H1 (cell line): ENCODE results near the gene PLEKHA5. TPM values are rescaled to one million over a fixed set of nuclear protein-coding genes. Genes with fewer than 3 reads are reported as not detected.

Source experiments
- CEBPB ChIP-seq: IDR thresholded peaks from 2 replicates; pipeline ENCODE4 v1.6.1; 2012; ENCODE audit warnings: low read depth, low read length
- HDAC6 ChIP-seq: IDR thresholded peaks from one replicate; pipeline ENCODE4 v1.7.1; 2012; ENCODE audit warnings: low read depth, mild to moderate bottlenecking, inconsistent platforms, low read length, moderate library complexity
- JUND ChIP-seq: IDR thresholded peaks from 2 replicates; pipeline ENCODE4 v1.6.1; 2011; ENCODE audit warnings: mild to moderate bottlenecking, improper control_type of control experiment, low read length
- POU5F1 ChIP-seq: IDR thresholded peaks from 2 replicates; pipeline ENCODE4 v1.6.1; 2011; ENCODE audit warnings: low read depth, mild to moderate bottlenecking, low read length, moderate library complexity
- RAD21 ChIP-seq, 2 experiments: IDR thresholded peaks in 1 of 2; conservative IDR thresholded peaks in 1 of 2; 2 replicates each; pipeline ENCODE4 v1.6.1; 2011; ENCODE audit warnings: low read depth in 2 of 2, low read length in 2 of 2, improper control_type of control experiment in 1 of 2, inconsistent platforms in 1 of 2, mild to moderate bottlenecking in 1 of 2, moderate library complexity in 1 of 2
- polyA plus RNA-seq, 7 experiments: library from polyadenylated mRNA; depleted of rRNA in 3 of 7; stranded (reverse) in 5 of 7; unstranded in 2 of 7; fragments of >200 nt in 5 of 7; fragments of 200-250 nt in 2 of 7; gene quantifications; 1 replicate in 5 of 7; 2 replicates in 1 of 7; 4 replicates in 1 of 7; pipeline versions ENCODE4 v1.2.1 to v1.2.3, GENCODE V29; 2011 to 2013; ENCODE audit warnings: missing spikeins in 2 of 7, mixed read lengths in 2 of 7
- total RNA-seq: library from RNA; stranded (reverse); fragmentation: NEBNext Ultra II Directional; extraction: Animal tissue kit (Norgen Biotek cat#: 25700); gene quantifications from 2 replicates; pipeline ENCODE4 v1.2.1, GENCODE V29; 2021

The PLEKHA5 gene
- total and polyA plus RNA-seq, 2 of the 8 experiments (the other 6 are each of a cell fraction or from before 2014, with no cell fraction given) = 17.2 to 66.1 TPM

DNA sequence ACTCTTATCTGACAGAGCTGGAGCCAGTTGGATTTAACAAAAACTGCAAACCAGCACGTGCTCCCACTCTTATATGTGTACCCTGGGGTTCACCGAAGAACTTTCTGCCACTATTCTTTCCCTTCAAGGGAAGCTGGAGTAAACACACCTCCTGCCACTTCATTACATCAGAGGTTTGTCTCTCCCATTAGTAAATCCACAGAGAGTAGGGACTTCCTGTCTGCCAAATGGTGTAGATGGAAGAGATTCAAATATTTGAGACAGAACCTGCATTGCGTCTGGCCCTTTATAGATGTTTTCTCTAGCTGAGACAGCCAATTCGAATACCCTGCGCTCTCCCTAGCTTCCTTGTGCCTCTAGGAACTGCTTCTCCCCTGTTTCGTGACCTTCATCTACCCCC lies 280.7 kb downstream of the PLEKHA5 start (continued):
- TF ChIP-seq RAD21 (IDR thresholded peaks at IDR 0.05 in 1 of 2, conservative IDR thresholded peaks at IDR 0.05 in 1 of 2; ENCODE audit: low read depth in 2 of 2, low read length in 2 of 2) (no peak), POU5F1 (no peak), HDAC6 (no peak), JUND (no peak), CEBPB (no peak)
